ENCODE data around the gene SEMA6C.
"Not testable (repeated sequence)": the region's sequence is repeated elsewhere in the genome, so short reads cannot be mapped to it uniquely, and the experiment has no call there.

The SEMA6C gene

GRCh38 chr1:151128800-151129199, 17.6 kb downstream of the SEMA6C start:
- DNase-seq: no peak

GRCh38 chr1:151124763-151125403, 21.5 kb downstream of the SEMA6C start:
- no peak for DNase-seq

GRCh38 chr1:151113877-151114276, 32.6 kb downstream of the SEMA6C start:
- DNase-seq: no peak

GRCh38 chr1:151108331-151108730, 38.1 kb downstream of the SEMA6C start:
- no peak for DNase-seq

GRCh38 chr1:151106894-151107293, 39.5 kb downstream of the SEMA6C start:
- no peak for DNase-seq

- no peak for DNase-seq
Measured at GRCh38 chr1:151104630-151105029, 41.8 kb downstream of the SEMA6C start.

- no peak for DNase-seq
Measured at GRCh38 chr1:151098126-151098525, 48.3 kb downstream of the SEMA6C start.

- not testable (repeated sequence) for DNase-seq
Measured at GRCh38 chr1:151097426-151097825, 49.0 kb downstream of the SEMA6C start.

- no peak for DNase-seq
Measured at GRCh38 chr1:151085953-151086559, 60.4 kb downstream of the SEMA6C start.

All from GDM1 (cell line).